Spleen (tissue), 11 donors: ENCODE data around the gene ADCY1. TPM values are rescaled to one million over a fixed set of nuclear protein-coding genes. Genes with fewer than 3 reads are reported as not detected.
A peak's percentile ranks its signal among the peaks of the same experiment; 100 is the strongest.
"Not testable (repeated sequence)": the region's sequence is repeated elsewhere in the genome, so short reads cannot be mapped to it uniquely, and the experiment has no call there.

Experiments
- DNase-seq: peaks from one replicate; pipeline ENCODE4 v3.0.0-alpha.2; 2020
- H3K27ac ChIP-seq, 8 donors: fragments of 200-600 bp; sonication (generic) in 7 of 8; 1 replicate in 4 of 8; 2 replicates in 4 of 8; pipeline versions ENCODE4 v1.5.0 to v1.8.0; 2016 to 2021; ENCODE audit warnings: inconsistent platforms in 4 of 8, mild to moderate bottlenecking in 4 of 8, moderate library complexity in 1 of 8
- H3K27me3 ChIP-seq, 7 donors: fragments of 200-600 bp; sonication (generic) in 6 of 7; replicated peaks in 1 of 7; 1 replicate in 4 of 7; 2 replicates in 3 of 7; pipeline versions ENCODE4 v1.5.0 to v1.8.0; 2016 to 2021; ENCODE audit warnings: inconsistent platforms in 3 of 7, mild to moderate bottlenecking in 1 of 7
- H3K36me3 ChIP-seq, 6 donors: fragments of 200-600 bp; sonication (generic) in 5 of 6; 1 replicate in 4 of 6; 2 replicates in 2 of 6; pipeline versions ENCODE4 v1.5.0 to v1.8.0; 2016 to 2021; ENCODE audit warnings: inconsistent platforms in 2 of 6
- H3K4me1 ChIP-seq, 6 donors: fragments of 200-600 bp; sonication (generic) in 5 of 6; 1 replicate in 3 of 6; 2 replicates in 3 of 6; pipeline versions ENCODE4 v1.5.0 to v1.8.0; 2016 to 2021; ENCODE audit warnings: inconsistent platforms in 3 of 6
- H3K4me3 ChIP-seq, 8 donors: fragments of 200-600 bp; sonication (generic) in 7 of 8; 1 replicate in 4 of 8; 2 replicates in 4 of 8; pipeline versions ENCODE4 v1.5.0 to v1.8.0; 2016 to 2021; ENCODE audit warnings: inconsistent platforms in 4 of 8, mild to moderate bottlenecking in 4 of 8, moderate library complexity in 2 of 8
- H3K9me3 ChIP-seq, 8 donors: fragments of 200-600 bp; sonication (generic) in 7 of 8; 1 replicate in 4 of 8; 2 replicates in 4 of 8; pipeline versions ENCODE4 v1.5.0 to v1.8.0; 2016 to 2021; ENCODE audit warnings: inconsistent platforms in 4 of 8
- POLR2A ChIP-seq, 3 donors: fragments of 450-650 bp; IDR thresholded peaks; one replicate each; pipeline ENCODE4 v1.5.1; 2017; ENCODE audit warnings: antibody characterized with exemption in 3 of 3, mild to moderate bottlenecking in 1 of 3
- POLR2AphosphoS5 ChIP-seq, 3 donors: sonication (generic); formaldehyde crosslinking; IDR thresholded peaks; one replicate each; pipeline ENCODE4 v1.5.1; 2017; ENCODE audit warnings: antibody characterized with exemption in 3 of 3
- WGBS, 5 donors: extraction: QIAGEN DNeasy Blood & Tissue Kit in 3 of 5; methylation state at CpG; one replicate each; pipeline versions ENCODE4 v1.1.5 to v1.1.7; 2013 to 2018; 5-methylcytosine and 5-hydroxymethylcytosine counted together
- intact Hi-C: fragments of 100-400 bp; cut with DNase I; formaldehyde crosslinking; loops from one replicate; pipeline ENCODE4 v1.15.0; 2023; ENCODE audit warnings: low total_unique reads
- polyA plus RNA-seq, 3 donors: library from polyadenylated mRNA; stranded (reverse); fragments of 200-250 nt; gene quantifications; one replicate each; pipeline ENCODE4 v1.2.1, GENCODE V29; 2013
- total RNA-seq, 7 donors: library from RNA; depleted of rRNA in 3 of 7; stranded (reverse); fragments of >200 nt in 3 of 7; fragmentation: NEBNext Ultra II Directional in 4 of 7; extraction: Animal tissue kit (Norgen Biotek cat#: 25700) in 4 of 7; gene quantifications; one replicate each; pipeline versions ENCODE4 v1.1.0 to v1.2.1, GENCODE V29; 2016 to 2021
- TF ChIP-seq, protein P1 (sequence below), 11 experiments: fragments of 200-600 bp in 7 of 11; fragments of 450-650 bp in 4 of 11; sonication (generic) in 4 of 11; IDR thresholded peaks in 8 of 11; conservative IDR thresholded peaks in 3 of 11; 1 replicate in 7 of 11; 2 replicates in 4 of 11; pipeline versions ENCODE4 v1.4.0 to v1.8.0; 2016 to 2021; ENCODE audit warnings: antibody characterized with exemption in 11 of 11, inconsistent platforms in 4 of 11, mild to moderate bottlenecking in 1 of 11
- donor health status: healthy with polysubstance abuse.
- donor health status: DM: no; HTN: no; CAD: no; lungs with moderate emphysema.
- donor health status: DM: no; HTN: no; CAD: no.
- donor health status: Bipolar disorder and iron deficiency.
- donor health status: healthy.
- donor health status: DM: no; HTN: no; CAD: no.
- donor health status: DM: yes; HTN: yes; CAD: no.

The ADCY1 gene
- total and polyA plus RNA-seq, 10 donors = 0.05 to 6.6 (median 1.8) TPM

DNA sequence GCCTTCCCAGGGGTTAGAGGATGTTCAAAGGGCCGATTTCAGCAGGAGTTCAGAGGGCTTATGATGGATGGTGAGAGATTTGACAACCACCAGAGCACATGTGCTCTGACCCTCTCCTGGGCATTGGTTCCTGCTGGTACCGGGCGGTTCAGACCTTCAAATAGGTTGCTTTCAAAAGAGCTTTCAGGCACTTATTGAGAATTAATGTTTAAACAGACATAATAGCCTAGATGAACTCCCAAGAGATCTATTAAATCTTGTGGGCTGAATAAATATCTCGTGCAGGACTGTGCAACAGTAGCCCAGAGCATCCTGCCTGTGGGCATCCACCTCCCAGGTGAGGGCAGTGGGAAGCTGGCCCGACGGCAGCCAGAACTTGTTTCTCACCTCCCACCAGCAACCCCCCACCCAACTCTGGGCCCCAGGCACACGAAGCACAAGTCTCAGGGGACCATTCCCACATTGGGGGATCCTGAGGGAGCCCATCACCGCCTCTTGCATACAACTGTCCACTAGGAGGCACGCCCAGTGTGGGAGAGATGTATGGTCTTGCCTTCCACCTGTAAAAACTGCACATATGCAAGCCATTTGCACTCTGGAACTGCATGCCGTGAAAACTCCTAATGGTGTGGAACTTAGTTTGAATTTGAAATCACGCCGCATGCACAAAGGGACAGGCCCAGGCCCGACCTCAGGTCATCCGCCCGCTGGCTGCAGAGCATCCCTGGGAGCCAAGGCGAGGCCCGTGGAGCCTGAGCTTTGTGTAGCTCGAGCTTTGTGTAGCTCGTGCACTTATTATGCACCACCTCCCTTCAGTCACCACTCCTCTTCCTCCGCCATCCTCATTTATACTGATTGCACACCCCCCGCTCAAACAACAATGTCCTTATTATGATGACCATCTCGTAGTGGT lies 147.8 kb downstream of the ADCY1 start:
- peak; percentile 68 for DNase-seq
- peaks cover 0 to 7% (median 5%) of the 10 kb centered on the region in 8 donors for H3K9me3 ChIP-seq
- no peaks in the 10 kb centered on the region for H3K27me3 ChIP-seq
- 91 to 95% (median 94%) methylated on average over 22 of the region's 22 CpGs for WGBS, 5 donors
- intact Hi-C loops = no loop called here
- peaks cover 2 to 51% (median 36%) of the 10 kb centered on the region in 6 donors for H3K36me3 ChIP-seq
- no peaks in the 10 kb centered on the region for H3K4me1 ChIP-seq
- no peak overlapping the region for H3K4me3 ChIP-seq
- TF ChIP-seq POLR2AphosphoS5 (IDR thresholded peaks at IDR 0.05) (peak in 2 of 3 donors; percentile 41 to 61), POLR2A (IDR thresholded peaks at IDR 0.05) (no peak)
- no peak overlapping the region for H3K27ac ChIP-seq

DNA sequence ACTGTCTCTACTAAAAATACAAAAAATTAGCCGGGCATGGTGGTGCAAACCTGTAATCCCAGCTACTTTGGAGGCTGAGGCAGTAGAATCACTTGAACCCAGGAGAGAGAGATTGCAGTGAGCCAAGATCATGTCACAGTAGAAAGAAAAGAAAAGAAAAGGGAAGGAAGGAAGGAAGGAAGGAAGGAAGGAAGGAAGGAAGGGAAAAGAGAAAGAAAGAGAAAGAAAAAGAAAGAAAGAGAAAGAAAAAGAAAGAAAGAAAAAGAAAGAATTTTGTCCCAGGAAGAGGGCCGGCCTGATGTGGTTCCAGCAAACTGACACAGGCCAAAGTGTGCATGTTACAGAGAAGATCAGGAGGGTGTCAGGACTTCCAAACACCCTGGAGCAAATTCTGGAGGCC lies 151.1 kb downstream of the ADCY1 start:
- H3K27ac ChIP-seq, DNase-seq, intact Hi-C loops, H3K4me1 ChIP-seq, H3K27me3 ChIP-seq, H3K4me3 ChIP-seq: not testable (repeated sequence)
- Histone ChIP-seq H3K9me3 (peaks cover 0 to 12% (median 8%) of the 10 kb centered on the region in 8 donors), H3K36me3 (peaks cover 4 to 83% (median 56%) of the 10 kb centered on the region in 6 donors)
- 91 to 98% (median 94%) methylated on average over 2 of the region's 2 CpGs for WGBS, 5 donors

DNA sequence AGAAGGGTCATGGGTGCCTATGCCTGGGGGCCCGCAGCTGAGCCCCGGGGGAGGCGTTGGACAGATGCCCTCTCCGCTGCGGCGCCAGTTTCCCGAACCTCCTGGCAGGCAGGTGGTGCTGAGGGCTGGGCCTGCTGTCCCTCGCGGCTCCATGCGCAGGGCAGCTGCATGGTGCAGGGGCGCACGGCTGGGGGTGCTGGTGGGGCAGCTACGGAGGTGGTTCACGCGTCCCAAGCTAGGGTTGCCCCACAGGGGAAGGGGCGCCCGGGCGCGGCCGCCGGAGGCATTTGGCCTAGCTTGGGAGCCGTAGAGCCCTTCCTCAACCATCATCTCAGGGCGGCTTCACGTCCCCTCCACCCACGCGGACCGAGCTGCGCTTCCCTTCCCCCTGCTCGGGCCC lies 152.7 kb downstream of the ADCY1 start:
- TF ChIP-seq POLR2AphosphoS5 (IDR thresholded peaks at IDR 0.05) (peak in 2 of 3 donors; percentile 11 to 43), POLR2A (IDR thresholded peaks at IDR 0.05) (no peak)
- TF ChIP-seq, protein P1, sequence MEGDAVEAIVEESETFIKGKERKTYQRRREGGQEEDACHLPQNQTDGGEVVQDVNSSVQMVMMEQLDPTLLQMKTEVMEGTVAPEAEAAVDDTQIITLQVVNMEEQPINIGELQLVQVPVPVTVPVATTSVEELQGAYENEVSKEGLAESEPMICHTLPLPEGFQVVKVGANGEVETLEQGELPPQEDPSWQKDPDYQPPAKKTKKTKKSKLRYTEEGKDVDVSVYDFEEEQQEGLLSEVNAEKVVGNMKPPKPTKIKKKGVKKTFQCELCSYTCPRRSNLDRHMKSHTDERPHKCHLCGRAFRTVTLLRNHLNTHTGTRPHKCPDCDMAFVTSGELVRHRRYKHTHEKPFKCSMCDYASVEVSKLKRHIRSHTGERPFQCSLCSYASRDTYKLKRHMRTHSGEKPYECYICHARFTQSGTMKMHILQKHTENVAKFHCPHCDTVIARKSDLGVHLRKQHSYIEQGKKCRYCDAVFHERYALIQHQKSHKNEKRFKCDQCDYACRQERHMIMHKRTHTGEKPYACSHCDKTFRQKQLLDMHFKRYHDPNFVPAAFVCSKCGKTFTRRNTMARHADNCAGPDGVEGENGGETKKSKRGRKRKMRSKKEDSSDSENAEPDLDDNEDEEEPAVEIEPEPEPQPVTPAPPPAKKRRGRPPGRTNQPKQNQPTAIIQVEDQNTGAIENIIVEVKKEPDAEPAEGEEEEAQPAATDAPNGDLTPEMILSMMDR (IDR thresholded peaks at IDR 0.05 in 8 of 11, conservative IDR thresholded peaks at IDR 0.05 in 3 of 11) = no peak
- H3K27ac ChIP-seq = no peak overlapping the region
- DNase-seq = peak; percentile 68
- intact Hi-C loops = no loop called here
- H3K36me3 ChIP-seq = peaks cover 4 to 86% (median 56%) of the 10 kb centered on the region in 6 donors
- H3K27me3 ChIP-seq = no peaks in the 10 kb centered on the region
- 96 to 98% (median 98%) methylated on average over 27 to 29 of the region's 29 CpGs for WGBS, 5 donors
- H3K9me3 ChIP-seq = peaks cover 0 to 12% (median 8%) of the 10 kb centered on the region in 8 donors
- no peaks in the 10 kb centered on the region for H3K4me1 ChIP-seq
- H3K4me3 ChIP-seq = no peak overlapping the region

DNA sequence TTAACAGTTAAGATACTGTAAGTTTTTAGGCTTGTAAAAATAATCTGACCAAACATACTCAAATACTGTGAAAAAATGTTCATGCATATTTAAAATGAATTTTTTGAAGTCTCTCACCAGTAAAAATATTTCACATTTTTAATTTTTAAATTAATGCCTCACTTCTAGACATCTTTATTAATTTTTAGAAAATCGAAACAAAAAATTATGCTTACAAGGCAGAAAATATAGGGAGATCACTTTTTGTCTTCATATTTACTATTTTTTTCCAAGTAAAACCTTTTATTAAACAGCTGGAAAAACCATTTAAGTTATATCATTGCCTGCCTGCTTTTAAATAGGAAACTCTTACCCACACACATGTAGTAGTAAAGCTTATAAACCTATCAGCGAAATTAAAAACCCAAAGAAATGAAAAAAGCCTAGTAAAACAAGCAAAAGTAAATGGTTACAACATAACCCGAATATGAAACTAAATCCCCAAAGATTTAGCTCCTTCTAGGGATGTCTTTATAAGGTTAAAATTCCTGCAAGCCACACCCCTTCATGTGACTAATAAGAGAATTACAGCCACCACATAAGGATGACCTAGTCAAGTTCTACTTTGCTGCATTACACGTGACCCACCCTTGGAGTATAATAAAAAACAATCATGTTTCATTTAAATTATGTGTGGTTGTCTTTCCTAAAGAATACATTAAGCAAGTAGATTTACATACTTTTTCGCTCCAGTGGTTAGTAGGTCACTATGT lies 157.7 kb downstream of the ADCY1 start:
- WGBS, 5 donors = 89 to 95% (median 91%) methylated on average over 5 of the region's 5 CpGs
- intact Hi-C loops, H3K9me3 ChIP-seq, H3K27me3 ChIP-seq, H3K4me1 ChIP-seq, H3K4me3 ChIP-seq, H3K27ac ChIP-seq, DNase-seq: not testable (repeated sequence)
- peaks cover 3 to 62% (median 23%) of the 10 kb centered on the region in 6 donors for H3K36me3 ChIP-seq

DNA sequence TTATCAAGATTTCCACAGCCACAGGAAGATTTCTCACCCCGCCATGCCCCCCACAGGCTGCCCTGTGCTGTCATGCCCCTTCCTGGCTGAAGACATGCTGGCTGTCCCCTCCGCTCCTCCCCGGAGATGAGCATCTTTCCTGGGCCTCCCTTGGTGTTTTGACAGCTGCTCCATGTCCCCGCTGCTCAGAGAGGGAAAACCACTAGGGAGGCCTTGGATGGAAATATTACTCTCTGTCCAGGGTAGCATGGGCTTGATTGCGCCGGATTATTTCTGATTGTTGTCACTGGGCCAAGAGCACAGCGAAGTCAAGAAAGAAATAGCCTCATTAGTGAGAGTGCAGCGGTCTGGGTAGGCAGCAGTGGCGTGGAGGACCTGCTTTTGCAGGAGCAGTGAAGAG lies 164.8 kb downstream of the ADCY1 start:
- WGBS, 5 donors = 93 to 100% (median 95%) methylated on average over 9 of the region's 9 CpGs
- H3K4me3 ChIP-seq, intact Hi-C loops, H3K27me3 ChIP-seq, H3K4me1 ChIP-seq, DNase-seq, H3K9me3 ChIP-seq, H3K27ac ChIP-seq: not testable (repeated sequence)
- H3K36me3 ChIP-seq = peaks cover 0 to 93% (median 23%) of the 10 kb centered on the region in 6 donors

DNA sequence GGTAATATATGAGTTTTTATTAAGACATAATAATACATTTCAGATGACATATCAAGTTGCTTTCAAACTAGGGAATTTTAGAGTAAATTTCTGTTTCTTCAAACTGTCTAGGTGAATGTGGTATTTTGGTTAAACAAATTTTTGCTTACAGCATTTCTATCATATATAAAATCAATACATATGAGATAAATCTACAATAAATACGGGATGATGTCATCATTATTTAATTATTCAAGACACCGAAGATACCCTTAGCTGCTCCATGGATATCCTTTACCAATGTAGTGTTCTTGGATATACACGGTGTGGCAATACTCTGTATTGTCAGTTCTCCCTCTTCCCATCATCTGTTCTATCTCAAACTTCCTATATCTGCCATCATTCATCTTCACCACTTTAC lies 166.4 kb downstream of the ADCY1 start:
- H3K4me1 ChIP-seq, DNase-seq, intact Hi-C loops, H3K27ac ChIP-seq, H3K27me3 ChIP-seq, H3K9me3 ChIP-seq, H3K4me3 ChIP-seq: not testable (repeated sequence)
- WGBS, 5 donors = 80 to 98% (median 98%) methylated on average over 3 of the region's 3 CpGs
- H3K36me3 ChIP-seq = peaks cover 0 to 94% (median 29%) of the 10 kb centered on the region in 6 donors
